KBM-7 (cell line): ENCODE results near the gene SIRT7.

Experiments
- DNase-seq: peaks from one replicate; pipeline ENCODE4 v3.0.0-alpha.2; 2015
- in situ Hi-C: fragments of 300-500 bp; cut with MboI; formaldehyde crosslinking; loops from 2 replicates; pipeline ENCODE4 v1.14.3; 2020; ENCODE audit warnings: low sequenced_read_pairs, low pct_unique_long_range_greater_than_20kb, mixed read lengths

The SIRT7 gene

GRCh38 chr17:81934850-81935708 is 17.1 kb upstream of the SIRT7 start:
- DNase-seq, result no peak
- in situ Hi-C loops, result no loop called here

DNA sequence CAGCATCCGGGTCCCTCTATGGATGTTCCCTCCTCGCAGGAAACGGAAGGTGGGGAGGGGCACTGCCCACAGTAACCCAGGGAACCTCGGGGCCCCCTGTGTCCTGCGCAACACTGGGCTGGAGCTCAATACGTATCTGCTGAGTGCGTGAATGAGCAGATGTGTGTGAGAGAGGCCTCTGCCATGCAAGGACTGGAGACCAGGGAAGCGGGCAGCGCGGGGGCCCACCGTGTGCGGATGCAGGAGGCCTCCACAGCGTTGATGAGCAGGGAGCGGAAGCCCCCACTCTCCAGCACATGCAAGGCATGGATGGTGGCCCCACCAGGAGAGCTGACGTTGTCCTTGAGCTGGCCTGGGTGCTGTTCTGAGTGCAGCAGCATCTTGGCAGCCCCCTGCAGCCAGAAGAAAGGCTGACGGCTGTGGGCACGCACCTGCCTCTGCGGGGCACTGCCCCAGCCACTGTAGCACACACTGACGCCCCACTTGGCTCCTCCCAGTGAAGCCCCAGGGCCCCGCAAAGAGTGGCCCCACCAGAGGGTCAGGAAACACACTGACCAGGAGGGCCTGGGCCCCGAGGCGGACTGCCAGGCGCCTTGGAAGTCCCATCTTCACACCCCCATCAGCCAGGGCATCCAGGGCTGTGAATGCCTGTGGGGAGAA is 16.3 kb upstream of the SIRT7 start:
- in situ Hi-C loops, result no loop called here
- DNase-seq, result no peak

DNA sequence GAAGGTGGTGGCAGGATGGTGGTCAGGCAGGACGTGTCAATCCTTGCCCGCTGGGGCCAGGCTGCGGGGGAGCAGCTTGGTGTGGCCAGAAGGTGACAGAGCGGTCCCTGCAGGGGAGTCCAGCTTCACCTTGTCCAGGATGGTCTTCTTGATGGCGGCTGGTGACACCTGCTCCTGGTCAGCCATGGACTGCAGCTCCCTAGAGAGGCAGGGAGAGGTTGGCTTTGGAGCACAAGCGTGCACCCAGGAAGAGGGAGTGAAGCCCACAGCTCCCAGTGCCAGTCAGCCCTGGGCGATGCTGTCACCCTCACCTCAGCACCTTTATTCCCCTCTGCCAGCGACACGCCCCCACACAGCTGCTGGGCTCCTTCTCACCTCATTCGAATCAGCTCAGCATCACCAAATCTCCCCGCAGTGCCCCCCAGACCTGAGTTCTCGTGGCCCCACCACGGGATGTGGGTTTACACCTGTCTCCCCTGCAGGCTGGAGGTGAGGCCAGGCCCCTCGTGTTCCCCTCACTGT is 15.3 kb upstream of the SIRT7 start:
- in situ Hi-C loops, result no loop called here
- no peak for DNase-seq

DNA sequence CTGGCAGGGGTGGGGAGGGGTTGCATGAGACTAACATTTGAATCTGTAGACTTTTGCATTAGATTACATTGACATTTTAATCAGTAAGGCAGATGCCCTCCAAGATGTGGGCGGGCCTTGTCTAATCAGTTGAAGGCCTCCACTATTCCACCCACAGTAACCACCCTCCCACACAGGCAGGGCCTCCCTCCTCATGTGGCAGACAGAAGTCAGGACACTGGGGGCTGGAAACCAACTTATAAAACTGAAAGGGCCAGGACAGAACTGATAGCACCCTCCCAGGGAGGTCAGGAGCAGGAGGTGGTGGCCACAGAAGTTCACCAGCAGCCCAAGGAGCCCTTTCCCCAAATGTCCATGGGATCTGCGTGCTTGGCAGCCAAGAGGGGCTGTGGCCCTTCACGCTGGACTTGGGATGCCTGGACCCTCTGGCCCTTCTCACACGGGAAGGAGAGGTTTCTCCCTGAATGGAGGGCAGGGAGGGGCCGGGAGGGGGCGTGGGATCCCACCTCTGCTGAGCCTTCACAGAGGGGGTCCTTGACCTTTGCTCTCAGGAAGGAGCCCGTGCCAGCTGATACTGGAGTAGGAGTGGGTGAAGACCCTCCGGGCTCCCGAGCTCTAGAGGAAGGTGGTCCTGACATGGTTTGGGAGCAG is 14.5 kb upstream of the SIRT7 start:
- in situ Hi-C loops, result no loop called here
- no peak for DNase-seq

DNA sequence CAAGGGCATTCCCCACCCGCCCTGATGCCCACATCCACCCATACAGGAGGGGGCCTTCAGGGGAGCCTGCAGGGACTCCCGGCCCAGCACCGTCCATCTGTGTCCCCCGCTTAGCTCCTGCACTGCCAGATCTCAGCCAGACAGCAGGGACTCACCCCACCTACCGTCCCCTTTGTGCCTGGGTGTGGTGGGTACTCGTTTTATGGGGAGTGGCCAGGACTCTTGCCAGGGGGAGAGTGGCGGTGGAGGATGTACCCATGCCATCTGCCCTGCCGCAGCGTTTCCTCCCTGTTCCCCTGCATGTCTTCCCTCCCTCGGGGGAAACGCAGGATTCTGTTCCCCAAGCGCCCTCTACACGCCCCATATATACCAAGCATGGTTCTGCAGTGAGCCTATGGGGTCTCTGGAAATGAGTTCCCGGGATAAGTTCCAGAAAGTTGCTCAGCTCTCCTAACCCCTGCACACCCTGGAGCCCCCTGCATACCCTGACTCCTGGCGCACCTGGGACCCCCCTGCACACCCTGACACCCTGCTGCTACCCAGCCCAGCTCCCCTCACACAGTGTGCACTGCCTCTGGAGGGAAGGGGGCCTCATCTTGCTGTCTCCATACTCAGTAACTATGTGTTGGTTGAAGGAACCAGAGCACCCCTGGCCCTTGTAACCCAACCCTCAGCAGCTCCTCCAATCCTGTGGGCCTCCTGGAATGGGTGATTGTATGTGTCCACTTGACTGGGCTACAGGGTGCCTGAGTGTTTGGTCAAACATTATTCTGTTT is 13.8 kb upstream of the SIRT7 start:
- in situ Hi-C loops, result no loop called here
- no peak for DNase-seq

DNA sequence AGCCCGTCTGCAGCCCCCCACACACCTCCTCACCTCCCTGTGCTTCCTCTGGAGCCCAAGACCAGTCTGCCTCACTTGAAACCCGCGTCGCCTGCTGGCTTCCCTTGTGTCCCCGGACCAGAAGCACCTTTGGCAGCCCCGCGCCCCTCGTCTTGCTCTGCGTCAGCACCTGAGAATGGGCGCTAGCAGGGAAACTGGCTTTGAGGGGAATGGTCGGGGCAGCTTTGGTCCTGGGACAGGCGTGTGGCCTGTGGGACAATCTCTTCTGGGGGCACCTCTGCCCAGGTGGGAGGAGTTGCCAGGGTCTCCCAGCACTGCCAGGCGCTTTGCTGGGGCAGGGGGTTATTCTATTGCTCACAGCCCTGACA is 13.2 kb upstream of the SIRT7 start:
- in situ Hi-C loops, result no loop called here
- no peak for DNase-seq

DNA sequence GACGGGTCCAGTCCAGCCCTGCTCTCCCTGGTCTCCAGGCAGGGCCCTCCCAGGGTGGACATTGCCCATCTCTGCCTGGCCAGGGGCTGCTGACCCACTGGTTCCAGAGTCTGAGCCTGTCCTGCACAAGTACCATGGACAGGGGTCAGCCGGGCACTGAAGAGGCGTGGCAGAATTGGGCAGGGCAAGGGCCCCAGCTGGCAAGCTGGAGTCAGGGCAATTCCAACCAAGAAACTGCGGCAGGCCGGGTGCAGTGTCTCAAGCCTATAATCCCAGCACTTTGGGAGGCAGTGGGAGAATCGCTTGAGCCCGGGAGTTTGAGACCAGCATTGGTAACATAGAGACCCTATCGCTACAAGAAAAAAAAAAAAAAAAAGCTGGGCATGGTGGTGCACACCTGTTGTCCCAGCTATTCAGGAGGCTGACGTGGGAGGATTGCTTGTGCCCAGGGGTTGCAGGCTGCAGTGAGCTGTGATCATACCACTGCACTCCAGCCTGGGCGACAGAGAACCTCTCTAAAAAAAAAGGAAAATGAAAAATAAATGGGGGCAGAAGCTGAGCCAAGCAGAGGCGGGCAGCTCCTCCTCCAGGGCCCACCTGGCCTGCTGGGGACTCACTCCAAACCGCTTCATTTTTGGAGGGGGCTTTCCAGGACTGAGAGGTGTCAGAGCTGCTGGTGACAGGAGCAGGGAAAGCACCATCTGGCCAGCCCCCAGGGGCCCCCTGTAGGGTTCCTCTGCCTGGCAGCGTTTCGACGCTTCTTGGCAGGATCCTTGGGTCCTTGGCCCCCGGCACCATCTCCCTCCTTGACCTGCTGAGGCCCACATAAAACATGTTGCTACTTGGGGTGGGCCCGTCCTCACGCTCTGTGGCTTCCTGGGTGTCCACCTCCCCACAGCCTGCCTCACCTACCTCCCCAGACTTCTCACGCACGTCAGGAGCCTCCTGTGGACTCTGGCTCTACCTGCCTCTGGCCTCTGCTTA is 12.5 kb upstream of the SIRT7 start:
- no peak for DNase-seq
- in situ Hi-C loops, result no loop called here

DNA sequence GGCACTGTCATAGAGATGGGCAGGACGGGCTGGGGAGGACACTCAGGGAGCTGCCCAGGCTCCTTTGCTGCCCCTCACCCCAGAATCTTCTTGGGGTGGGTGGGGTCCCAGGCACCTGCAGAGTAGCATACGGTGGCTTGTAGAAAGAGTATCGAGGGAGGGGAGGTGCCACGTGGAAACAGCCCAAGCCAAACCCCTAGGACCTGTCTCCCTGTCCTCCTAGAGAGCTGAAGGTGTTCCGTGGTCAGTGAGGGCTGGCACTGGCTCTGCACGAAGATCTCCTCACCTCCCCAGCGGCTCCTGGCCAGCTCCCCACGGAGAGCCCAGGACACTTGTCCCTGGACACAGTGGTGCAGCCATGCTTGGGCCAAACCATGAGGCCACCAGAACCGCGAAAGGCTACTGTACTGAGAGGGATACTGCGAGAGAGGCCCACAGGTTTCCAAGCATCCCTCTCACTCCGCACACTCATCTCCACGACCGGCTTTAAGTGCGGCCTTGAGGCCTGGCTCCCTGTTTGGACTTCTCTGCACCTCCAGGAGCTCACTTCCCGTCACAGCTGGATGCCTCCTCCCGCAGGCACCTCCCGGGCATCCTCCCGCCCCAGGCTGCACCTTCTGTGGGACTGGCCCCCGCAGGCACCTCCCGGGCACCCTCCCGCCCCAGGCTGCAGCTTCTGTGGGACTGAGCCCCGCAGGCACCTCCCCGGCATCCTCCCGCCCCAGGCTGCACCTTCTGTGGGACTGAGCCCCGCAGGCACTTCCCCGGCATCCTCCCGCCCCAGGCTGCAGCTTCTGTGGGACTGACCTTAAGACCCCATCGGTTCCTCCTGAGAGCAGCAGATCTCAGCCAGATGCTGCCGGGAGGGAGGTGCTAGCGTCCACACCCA is 11.5 kb upstream of the SIRT7 start:
- DNase-seq, result no peak
- in situ Hi-C loops, result no loop called here

DNA sequence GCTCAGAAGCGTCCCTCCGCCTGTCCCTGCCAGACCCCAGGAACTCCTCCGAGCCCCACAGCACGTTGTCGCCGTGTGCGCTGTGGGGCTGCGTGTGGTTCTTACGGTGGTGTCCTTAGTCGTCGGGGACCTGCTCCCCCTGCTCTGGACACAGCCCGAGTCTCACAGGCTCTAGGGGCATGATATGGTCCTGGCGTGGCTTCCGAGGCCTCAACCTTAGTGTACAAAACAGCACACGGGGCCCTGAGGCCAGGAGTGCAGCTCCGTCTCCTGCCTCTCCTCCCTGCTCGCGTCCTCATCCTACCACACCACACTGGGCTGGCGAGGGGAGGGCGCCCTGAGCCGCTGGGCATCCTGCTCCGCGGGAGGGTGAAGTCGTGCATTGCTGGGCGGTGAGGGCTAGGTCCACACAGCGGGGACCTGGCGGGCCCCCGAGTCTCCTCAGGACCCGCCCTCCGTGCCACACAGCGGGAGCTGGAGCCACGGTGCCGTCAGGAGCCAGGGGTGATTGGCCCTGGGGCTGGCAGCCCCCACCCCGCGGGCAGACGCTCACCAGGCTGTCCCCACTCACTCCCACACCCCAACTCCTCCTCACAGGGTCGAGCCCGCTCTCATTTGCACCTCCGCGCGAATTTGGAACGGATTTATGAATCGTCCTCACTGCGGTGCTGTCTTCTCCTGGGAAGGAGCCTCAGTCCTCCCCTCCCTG is 10.7 kb upstream of the SIRT7 start:
- DNase-seq, result no peak
- in situ Hi-C loops, result no loop called here

- DNase-seq, result peak; percentile 96
- in situ Hi-C loops, result no loop called here
Measured at GRCh38 chr17:81927653-81928543, 9.9 kb upstream of the SIRT7 start, which contains the start of gene MAFG. Gene MAFG (minus strand): TSS chr17:81927735. CDS start chr17:81923185, 4,550 bp downstream.

DNA sequence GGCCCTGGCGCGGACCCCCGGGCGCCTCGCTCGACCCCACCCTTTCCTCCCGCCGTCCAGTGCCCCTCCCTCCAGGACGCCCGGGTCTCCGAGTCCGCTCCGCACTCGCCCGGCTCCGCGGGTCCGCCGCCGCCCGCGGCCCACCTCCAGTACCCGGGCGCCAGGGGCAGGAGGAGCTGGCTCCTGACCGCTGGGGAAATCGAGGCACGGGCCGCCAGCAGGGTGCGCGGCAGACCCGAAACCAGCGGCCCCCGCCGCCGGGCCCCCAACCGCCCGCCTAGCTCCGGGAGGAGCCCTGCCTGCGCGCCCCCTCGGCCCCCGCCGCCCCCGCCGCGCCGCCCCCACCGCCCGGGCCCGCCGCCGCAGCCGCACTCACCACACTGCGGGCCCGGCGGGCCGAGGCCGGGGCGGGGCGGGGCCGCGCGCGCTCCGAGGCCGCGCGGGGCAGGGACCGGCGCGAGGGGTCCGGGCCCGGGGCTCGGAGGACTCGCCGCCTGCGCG is 9.2 kb upstream of the SIRT7 start:
- in situ Hi-C loops, result no loop called here
- no peak for DNase-seq

DNA sequence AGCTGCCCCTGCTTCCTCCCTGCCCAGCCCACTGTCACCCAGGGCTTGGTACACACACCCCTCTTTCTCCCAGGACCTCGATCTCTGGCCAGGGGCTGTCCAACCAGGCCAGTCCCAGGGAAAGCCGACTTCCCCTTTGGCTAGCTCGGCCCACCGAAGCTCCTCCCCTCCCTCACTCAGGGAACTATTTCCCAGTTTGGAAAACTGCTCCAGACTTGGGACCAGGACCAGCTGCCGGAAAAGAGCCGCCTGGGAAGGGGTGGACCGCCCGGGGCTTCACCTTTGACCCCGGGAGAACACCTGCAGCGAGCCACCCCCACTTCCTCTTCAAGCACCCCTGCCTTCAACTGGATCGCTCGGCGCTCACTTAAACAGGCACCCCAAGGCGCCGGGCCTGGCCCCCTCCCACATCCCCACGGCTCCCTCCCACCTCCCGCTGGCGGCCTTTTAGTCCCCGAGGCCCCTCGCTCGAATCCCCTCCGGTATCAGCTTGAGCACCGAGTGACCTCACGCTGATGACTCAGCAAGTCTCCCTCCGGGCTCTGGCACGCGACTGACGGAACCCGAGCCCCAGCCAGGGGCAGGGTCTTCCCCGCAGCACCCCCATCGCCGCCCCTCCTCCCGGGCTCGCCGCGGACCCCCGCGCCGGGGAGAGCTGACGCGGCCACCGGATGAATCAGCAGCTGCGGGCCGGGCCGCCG is 8.6 kb upstream of the SIRT7 start:
- in situ Hi-C loops, result no loop called here
- peak; percentile 56 for DNase-seq

DNA sequence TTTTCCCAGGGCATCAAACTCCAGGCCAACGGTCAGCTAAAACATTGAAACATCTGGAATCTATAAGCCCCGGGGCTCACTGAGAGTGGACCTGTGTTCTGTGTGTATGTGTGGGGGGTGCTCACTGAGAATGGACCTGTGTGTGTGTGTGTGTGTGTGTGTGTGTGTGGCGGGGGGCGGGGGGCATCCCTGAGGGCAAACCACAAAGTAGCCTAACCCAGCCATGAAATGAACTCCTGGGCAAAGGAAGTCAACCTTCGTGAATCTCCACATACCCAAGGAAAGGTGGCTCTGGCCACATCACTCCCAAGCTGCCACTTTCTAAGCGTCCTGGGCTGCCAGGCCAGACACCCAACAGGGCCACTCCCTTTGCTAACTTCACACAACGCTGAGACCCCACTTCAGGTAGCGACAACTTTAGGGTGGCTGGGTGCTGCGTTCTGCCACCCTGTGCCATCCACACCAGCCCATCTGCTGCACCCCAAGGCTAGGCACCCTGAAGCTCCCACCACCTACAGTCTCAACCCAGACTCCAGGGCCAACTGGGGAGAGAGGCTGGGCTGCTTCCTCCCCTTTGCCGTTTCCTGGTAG is 8.0 kb upstream of the SIRT7 start:
- in situ Hi-C loops, result no loop called here
- no peak for DNase-seq
